Putamen (tissue), 1 donor: ENCODE measurements around the gene RDX.
"Not testable (repeated sequence)": the region's sequence is repeated elsewhere in the genome, so short reads cannot be mapped to it uniquely, and the experiment has no call there.

Experiments
- DNase-seq: peaks from one replicate; pipeline ENCODE4 v3.0.0-alpha.2; 2016; ENCODE audit warnings: low spot score

RDX gene

DNA sequence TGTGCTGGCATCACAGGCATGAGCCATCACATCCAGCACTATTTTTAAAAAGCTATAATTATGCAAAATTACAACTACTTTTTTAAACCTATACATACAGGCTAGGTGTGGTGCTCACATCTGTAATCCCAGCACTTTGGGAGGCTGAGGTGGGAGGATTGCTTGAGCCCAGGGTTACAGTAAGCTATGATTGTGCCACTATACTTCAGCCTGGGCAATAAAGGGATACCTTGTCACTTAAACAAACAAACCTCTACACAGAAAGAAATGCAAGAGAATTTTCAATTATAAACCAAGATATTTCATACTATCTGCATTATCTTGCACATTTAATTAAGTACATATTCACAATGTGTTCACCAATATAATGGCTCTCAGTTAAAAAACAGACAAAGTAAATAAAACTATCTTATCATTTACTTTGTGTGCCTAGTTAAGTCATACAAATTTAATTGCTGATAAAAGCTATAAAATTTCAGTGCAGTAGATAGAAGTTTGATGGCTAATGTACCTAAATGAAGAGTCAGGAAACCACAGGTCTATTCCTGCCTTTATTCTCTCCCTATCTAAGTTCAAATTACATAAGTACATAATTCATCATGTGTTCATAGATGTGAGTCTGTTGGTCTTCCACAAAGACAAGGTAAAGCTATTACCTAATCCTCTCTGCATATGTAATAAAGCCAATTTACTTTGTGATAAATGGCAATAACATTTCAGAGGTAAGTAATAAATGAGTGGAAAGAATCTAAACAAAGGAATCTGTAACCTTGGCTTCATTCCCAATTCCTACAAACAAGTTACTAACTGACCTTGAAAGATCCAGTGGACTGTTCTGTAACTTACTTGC lies 9.0 kb upstream of the RDX start:
- no peak for DNase-seq

DNA sequence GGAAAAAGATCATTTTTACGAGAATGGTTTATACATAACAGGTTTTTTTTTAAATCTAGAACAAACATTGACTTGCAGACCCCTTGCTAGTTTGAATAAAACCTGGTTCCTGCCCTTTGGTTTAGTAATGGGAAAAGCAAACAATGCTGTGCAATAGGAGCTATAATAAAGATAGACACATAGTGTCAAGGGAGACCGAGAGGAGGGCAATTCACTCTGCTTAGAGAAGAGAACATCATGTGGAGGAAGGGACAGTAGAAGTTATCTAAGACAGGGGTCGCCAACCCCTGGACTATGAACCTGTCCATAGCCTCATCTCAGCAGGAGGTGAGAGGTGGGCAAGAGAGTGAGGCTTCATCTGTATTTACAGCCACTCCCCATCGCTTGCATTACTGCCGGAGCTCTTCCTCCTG lies 7.0 kb upstream of the RDX start:
- no peak for DNase-seq

DNA sequence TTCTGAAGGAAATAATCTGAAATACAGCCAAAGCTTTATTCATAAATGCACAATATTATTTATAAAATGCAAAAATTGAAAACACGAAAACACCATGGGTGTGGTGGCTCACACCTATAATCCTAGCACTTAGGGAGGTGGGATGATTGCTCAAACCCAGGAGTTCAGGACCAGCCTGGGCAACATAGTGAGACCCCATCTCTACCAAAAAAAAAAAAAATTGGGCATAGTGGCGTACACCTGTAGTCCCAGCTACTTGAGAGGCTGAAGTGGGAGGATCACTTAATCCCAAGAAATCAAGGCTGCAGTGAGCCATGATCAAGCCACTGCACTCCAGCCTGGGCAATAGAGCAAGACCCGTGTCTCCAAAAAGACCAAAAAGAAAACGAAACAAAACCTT lies 5.2 kb upstream of the RDX start:
- no peak for DNase-seq

DNA sequence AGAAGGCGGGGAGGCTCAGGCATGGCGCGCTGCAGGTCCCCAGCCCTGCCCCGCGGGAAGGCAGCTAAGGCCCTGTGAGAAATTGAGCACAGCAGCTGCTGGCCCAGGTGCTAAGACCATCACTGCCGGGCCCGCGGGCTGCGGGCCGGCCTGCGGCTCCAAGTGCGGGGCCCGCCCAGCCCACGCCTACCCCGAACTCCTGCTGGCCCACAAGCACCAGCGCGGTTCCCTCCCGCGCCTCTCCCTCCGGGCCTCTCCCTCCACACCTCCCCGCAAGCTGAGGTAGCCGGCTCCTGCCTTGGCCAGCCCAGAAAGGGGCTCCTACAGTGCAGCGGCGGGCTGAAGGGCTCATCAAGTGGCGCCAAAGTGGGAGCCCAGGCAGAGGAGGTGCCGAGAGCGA lies 4.6 kb upstream of the RDX start:
- DNase-seq: no peak

DNA sequence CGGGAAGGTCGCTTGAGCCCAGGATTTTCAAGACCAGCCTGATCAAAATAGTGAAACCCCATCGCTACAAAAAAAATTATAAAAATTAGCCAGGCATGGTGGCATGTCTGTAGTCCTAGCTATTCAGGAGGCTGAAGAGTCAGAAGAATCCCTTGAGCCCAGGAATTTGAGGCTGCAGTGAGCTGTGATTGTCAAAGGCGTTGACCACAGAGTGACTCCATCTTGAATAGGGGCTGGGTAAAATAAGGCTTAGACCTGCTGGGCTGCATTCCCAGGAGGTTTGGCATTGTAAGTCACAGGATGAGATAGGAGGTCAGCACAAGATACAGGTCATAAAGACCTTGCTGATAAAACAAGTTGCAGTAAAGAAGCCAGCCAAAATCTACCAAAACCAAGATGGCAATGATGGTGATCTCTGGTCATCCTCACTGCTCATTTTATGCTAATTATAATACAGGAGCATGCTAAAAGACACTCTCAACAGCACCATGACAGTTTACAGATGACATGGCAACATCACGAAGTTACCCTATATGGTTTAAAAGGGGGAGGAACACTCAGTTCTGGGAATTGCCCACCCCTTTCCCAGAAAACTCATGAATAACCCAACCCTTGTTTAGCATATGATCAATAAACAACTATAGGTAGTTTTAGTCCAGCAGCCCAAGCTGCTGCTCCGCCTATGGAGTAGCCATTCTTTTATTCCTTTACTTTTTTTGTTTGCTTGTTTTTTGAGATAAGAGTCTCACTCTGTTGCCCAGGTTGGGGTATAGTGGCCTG lies 2.8 kb upstream of the RDX start:
- DNase-seq: no peak

DNA sequence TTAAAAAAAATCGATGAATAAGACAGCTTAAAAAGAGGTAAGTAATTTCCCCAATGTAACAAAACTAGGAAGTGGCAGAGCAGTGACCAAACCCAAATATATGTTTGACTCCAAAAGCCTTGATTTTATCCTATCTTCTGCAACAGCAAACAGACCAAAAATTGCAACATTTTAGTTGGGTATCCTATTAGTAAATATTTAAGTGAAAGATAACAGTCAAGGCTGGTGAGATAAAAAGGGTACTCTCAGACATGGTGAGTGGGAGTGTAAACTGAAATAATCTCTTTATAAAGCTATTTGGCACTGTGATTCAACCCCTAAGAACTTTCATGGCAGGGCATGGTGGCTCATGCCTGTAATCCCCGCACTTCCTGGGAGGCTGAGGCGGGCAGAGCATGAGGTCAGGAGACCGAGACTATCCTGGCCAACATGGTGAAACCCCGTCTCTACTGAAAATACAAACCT lies 1.9 kb upstream of the RDX start:
- no peak for DNase-seq

DNA sequence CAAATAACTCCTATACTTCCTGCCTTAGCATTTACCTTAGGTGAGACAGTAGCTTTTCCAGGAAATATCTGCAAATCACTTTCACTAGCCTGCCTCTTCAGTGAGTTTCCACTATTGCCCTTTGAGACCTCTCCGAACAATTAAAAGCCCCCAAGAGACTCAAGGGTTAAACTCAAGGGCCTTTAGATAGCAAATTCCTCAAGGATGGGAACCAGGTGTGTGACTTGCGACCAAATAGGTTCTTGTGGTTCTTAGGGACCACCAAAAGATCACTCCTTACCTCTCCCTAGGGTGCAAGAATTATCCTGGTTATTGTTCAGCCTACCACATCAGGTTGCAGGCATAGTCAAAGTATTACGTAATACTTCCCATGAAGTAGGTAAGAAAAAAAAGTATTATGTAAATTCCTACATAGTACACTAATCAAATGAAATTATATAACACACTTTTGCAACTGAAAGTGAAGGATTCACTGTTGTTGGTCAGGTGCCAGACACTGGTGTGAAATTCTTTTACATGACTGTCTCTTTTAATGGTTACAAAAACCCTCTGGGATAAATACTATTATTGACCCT lies 1.4 kb upstream of the RDX start:
- DNase-seq: no peak

DNA sequence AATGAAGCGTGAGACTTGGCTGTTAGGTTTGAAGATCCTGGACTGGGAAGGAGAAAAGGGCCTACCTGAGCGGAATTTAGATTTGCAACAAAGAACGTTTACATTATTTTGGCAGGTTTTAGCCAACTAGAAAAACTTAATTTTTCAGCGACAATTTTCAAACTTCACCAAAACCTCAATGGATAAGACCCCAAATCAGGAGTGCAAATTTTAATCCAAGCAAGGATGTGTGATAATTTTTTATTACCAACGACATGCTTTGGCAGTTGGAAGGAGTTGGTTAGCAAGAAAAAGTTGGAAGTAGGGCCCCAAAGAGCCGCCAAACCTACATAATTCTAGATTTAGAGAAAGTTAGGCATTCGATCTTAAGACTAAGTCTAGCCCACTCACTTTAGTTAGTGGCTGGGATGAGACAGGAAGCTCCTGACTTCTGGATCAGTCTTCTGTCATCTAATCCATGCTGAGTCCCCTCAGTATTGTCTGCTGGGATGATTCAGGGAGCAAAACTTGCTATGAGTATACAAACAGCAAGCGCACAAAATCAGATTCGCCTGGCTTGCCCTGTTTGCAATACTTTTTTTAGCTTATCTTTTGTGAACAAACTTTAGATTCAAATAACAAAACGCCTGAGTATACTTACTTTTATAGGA lies 787 bp upstream of the RDX start:
- DNase-seq: no peak

DNA sequence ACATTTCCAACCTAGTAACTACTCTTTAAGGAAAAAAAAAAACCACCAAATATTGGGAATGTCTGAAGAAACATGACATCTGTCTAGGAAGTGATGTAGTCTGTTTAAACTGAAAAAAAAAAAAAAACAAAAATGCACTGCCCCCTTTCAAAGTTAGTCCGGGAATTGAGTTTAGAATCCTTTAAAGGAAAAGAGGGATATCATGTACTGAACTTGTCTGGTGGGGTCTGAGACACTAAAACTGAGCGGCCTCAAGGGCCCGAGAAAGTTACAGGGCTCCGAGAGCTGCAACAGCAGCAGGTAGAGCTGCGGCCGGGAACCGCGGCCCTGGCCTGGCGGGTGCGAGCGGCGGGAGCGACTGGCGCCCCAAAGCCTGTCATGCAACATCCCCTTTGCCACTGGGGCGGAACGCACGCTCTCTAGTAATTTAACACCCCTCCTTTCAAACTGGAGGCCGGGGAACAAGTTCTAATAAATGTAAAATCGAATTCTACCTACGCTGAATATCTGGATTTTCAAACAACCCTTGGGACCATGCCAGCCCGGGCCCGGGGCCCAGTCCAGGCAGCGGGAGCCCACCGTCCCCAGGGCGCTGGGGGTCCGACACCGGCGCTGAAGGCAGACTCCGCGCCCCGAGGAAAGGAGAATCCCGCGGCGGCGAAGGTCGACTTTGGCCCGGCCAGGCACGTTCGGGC lies 736 bp downstream of the RDX start:
- peak; percentile 73 for DNase-seq

DNA sequence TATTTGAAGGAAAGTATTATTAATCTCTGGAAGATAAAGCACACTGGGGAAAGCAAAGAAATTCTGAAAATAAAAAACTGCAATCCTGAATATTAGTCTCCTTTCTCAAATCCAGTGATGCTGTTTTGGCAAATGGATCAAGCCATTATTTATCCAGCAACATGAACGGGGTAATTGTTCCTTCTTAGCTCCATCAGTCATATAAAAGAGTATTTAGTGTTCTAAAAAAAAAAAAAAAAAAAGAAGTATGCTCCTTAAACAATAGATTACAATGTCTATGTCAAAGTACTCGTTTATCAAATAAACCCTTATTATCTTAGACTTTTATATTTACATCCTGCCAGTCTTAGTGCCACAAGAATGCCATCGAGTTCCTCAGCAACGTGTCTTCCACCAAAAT lies 1.3 kb downstream of the RDX start:
- peak; percentile 76 for DNase-seq

DNA sequence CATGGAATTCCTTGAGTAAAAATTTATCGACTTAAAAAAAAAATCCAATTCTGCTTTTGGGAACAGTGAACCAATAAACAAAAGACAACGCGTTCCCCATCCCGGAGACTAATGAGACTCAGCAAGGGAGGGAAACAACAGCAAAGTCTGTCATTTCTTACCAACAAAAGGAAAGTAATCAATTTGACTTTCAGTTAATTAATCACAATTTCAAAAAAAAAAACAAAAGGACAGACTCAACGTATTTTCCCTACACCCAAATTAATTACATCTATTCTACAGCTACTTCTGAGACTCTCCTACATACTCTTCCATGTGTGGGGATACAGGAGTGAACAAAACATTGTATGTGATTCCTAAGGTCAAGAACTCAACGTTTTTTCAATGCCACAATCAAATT lies 1.9 kb downstream of the RDX start:
- DNase-seq: no peak

DNA sequence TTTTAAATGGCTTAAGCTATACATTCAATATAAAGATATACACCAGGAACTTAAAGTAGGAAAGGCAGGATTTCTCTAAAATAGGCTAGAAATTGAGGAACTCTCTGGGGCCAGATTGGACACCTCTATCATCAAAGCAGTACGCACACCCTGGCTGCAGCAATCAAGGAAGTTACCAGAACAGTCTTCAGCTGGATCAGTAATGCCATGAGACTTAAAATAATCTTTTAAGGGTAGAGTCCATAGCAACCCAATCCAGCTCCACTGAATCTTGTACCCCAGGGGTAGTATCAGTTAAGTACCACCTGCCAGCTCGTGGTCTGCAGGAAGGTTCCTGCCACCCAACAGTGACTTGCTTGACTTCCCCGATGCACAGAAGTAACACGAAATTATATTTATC lies 3.0 kb downstream of the RDX start:
- DNase-seq: no peak

DNA sequence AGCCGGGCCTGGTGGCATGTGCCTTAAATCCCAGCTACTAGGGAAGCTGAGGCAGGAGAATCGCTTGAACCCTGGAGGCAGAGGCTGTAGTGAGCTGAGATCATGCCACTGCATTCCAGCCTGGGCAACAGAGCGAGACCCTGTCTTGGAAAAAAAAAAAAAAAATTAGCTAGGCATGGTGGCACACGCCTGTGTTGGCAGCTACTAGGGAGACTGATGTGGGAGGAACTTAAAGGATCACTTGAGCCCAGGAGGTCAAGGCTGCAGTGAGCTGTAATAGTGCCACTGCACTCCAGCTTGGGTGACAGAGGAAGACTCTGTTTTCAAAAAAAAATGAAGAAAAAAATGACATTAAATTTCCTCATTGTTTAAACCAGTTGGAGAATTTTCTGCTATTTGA lies 4.3 kb downstream of the RDX start:
- not testable (repeated sequence) for DNase-seq

DNA sequence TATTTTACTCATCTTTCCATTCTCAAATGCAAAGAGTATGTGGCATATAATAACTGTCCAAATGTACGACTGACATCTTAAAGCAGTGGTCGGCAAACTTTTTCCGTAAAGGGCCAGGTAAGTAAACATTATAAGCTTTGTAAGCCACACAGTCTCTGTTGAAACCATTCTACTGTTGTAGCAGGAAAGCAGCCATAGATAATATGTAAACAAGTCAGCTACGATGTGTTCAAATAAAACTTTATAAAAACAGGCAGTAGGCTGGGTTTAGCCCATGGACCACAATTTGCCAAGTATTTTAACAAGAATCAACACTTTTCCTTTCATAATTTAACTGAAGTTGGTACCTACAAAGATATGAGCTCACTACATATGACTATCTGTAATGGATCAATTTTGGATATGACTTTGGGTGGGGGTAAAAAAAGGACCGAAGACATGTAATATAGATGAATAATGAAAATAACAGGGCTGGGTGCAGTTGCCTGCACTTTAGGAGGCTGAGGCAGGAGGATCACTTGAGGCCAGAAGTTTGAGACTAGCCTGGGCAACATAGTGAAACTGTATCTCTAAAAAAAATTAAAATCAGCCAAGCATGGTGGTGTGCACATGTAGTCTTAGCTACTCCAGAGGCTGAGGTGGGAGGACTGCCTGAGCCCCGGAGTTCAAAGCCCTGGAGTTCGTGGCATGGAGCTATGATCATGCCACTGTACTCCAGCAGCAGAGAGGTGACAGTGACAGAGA lies 5.7 kb downstream of the RDX start:
- no peak for DNase-seq

DNA sequence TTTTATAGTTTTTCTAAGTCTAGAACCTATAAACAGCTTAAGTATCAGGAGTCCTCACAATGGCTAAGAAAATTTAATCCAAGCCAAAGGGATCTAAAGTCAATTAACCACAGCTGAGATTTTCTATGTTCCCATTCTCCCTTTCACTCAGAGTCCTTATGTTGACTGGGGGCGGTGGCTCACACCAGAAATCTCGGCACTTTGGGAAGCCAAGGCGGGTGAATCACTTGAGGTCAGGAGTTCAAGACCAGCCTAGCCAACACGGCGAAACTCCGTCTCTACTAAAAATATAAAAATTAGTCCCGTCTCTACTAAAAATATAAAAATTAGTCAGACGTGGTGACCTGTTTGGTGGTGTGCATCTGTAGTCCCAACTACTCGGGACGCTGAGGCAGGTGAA lies 6.9 kb downstream of the RDX start:
- no peak for DNase-seq

DNA sequence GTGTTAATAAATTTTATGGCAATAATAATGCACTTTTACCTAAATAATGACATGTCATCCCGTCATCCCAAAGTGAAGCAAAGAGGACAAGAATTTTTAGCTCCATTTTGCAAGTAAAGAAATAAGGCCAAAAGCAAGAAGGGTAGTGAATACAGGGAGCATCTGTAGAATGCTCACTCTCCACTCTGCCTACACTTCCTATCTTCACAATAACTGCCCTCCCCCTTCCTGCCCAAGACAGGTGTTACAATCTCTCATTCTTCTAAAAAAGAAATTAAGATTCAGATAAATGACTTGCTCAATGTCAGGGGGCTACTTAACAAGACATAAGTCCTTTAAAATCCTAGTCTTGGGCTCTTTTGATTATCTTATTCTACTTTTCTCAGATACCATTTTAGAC lies 8.9 kb downstream of the RDX start:
- no peak for DNase-seq

DNA sequence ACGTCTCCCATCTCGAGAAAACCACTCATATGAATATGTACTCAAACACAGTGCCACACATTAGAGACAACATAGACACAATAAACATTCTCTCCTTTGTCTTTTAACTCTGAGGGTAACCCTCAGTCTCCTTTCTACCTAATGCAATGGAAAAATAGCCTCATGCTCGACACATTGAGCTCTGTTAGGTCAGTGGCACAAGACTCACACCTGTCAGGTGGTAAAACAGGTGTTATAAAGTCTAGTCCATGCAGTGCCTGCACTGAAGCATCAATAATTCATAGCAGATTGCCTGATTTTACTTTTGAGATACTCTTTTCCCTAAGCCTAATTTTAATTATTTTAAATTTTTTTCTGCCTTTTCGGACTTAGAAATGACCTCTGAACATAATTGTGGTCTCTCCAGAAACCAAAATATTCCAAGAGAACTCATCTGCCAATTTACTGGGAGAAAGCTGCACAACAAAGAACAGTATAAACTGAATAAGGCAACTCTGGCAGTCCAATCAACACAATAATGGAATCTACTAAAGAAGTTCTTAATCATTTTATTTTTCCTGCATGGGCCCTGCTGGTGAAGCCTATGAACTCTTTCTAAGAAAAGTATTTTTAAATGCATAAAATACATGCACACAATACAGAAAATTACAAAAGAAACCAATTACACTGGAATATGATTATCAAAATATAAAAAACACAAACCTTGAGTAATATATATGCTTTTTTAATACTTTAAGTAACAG lies 9.9 kb downstream of the RDX start:
- no peak for DNase-seq

DNA sequence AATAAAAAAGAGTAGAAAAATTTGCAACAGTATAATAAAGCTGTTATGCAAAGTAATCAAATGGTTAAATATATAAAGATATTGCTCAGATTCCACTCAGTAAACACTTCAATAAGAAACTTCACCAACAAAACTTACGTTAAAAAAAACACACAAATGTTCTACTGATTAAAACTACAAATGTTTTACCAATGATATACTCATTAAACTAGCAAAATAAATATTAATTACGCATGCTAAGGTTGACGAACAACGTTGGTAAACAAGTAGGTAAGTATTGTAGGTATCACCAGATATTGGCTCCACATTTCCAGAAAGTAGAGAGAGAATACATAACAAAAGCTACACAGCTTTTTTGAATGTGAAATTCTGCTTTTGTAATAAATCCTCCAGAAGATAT lies 12.6 kb downstream of the RDX start:
- DNase-seq: no peak

DNA sequence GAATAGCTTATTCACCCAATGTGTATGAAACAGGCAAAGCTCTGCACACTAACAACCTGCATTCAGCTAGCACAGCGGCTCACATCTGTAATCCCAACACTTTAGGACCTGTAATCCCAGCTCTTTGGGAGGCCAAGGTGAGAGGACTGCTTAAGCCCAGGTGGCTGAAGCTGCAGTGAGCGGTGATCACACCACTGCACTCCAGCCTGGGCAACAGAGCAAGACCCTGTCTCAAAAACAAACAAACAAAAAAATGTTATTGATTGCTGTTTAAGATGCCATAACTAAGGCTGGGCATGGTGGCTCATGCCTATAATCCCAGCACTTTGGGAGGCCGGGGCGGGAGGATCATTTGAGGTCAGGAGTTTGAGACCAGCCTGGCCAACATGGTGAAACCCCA lies 15.8 kb downstream of the RDX start:
- DNase-seq: not testable (repeated sequence)

DNA sequence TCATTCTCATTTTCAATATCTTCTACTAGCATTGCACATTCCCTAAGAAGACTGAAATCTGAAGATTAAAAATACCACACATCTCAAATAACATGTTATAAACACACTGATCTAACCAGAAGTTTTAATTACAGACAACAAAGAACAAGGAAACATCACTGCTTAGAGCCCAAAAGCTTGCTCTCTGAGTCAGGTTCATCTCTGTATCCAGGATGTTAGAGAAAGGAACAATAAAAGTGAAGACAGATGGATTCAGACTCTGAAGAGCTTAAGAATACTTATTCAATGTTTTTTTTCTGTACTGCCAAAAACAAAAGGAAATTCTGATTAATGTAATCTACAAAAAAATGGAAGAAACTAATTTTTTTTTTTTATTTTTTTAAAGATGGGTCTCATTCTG lies 16.5 kb downstream of the RDX start:
- DNase-seq: no peak

DNA sequence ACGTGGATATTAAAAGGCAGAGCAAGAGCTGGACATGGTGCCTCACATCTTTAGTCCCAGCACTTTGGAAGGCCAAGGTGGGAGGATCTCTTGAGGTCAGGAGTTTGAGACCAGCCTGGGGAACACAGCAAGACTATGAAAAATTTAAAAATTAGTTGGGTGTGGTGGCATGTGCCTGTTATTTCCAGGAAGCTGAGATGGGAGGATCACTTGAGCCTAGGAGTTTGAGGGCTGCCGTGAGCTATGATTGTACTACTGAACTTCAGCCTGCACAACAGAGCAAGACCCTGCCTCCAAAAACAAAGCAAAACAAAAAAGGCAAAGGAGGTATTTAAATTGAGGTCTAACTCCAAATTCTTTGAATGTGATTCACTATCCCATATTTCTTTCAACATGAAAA lies 23.5 kb downstream of the RDX start:
- no peak for DNase-seq
